SW 1271 (cell line): ENCODE data around the gene CA11.

Source experiments
- DNase-seq, 2 experiments: peaks; one replicate each; lab custom pipeline; 2025; lab: John Stamatoyannopoulos, UW

Gene CA11

DNA sequence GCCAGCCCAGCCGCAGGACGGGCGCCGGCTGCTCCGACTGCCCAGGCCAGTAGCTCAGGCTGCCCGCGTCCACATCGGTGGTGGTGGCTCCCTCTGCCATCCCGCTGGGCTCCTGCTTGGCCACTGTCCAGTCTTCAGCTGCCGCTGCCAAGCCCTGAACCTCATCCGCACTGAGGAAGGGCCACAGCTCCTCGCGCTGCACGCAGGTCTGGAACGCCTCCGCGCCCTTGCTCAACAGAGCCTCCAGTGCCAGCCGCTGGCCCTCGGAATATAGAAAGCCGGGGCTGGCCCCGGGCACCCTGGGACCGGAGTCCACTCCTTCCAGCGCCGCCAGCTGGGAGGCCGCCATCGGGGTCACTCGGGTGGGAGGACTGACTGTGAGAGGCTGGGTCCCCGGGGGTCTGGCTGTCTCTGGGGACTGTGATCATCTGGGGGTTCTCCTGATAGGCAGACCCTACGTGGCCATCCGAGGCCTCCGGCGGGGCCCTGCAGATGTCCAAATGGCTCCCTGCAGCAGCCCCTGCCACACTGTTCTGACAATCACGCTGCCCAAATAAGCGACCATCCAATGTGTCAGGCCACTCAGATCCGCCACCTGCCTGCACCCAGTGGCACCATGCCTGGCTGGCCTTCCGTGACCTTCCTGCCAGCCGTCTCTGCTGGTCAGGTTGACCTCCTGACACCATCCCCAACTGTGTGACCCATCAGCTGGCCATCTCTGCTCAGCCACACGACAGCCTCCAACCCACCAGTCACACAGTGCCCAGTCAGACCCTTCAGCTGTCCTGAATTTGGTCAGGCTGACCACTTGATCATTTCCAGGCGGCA lies 32.7 kb downstream of the CA11 start:
- DNase-seq, result no peak

DNA sequence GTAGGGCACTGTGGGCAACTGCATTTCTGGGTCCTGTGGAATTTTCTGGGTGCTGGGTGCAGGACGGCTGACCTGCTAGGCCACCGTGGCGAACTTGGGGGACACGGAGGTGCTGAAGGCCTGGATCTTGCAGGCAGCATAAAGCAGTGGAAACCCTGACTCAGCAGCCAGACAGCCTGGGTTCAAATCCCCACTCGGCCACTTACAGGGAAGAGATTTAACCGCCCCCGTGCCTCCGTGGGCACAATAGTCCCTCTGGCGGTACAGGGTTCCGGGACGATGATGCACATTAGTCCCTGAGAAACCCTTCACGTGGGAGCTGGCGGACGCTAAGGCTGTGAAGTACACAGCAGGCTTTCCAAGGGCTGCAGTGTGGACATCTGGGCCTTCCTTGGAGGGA lies 34.1 kb downstream of the CA11 start:
- DNase-seq, result no peak

- no peak for DNase-seq
Observed at GRCh38 chr19:48609571-48610108, 36.3 kb downstream of the CA11 start.

DNA sequence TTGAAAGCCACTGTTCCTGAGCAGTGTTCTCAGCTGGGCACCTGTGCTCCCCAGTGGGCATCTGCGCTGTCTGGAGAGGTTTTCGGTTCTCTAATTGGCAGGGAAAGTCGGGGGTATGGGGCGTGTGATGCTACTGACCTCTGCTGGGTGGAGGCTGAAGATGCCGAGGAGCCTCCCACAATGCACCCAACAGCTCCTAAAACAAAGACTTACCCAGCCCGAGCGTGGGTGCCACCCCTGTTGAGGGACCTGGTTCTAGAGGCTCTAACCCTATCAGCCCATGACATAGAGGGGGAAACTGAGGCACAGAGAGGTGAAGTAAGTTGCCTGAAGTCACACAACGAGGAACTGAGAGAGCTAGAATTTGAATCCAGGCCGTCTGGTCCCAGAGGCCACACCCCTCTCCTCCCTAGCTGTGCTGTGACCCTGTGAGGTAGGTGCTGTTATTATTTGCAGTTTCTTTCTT lies 37.2 kb downstream of the CA11 start:
- peak in 1 of 2 experiments; percentile 34 for DNase-seq

- no peak for DNase-seq
Observed at GRCh38 chr19:48607359-48607755, 38.6 kb downstream of the CA11 start.

- DNase-seq, result no peak
Observed at GRCh38 chr19:48606463-48607358, 39.3 kb downstream of the CA11 start, which contains the start of gene SPACA4. Gene SPACA4 (plus strand): TSS chr19:48606742. CDS start chr19:48606979, 237 bp downstream.

- no peak for DNase-seq
Observed at GRCh38 chr19:48603850-48604249, 42.1 kb downstream of the CA11 start.

DNA sequence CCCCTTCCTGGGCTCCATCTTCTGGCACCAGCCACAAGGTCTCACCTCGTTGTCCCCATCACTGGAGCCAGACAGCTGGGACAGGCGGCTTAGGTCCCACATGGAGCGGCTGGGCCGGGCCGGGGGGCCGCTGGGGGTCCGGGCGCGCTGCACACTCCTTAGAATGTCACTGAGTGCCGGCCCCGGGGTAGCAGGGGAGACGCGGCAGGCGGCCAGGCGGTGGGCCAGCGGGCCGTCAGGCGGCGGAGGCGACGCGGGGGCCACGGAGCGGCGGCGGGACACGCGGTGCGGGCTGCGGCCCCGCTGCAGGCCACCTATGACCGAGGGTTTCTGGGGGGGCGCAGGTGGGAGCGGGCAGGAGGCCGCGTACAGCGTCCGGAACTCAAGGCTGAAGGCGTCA lies 42.5 kb downstream of the CA11 start:
- DNase-seq, result no peak

- no peak for DNase-seq
Observed at GRCh38 chr19:48603001-48603400, 43.0 kb downstream of the CA11 start.

DNA sequence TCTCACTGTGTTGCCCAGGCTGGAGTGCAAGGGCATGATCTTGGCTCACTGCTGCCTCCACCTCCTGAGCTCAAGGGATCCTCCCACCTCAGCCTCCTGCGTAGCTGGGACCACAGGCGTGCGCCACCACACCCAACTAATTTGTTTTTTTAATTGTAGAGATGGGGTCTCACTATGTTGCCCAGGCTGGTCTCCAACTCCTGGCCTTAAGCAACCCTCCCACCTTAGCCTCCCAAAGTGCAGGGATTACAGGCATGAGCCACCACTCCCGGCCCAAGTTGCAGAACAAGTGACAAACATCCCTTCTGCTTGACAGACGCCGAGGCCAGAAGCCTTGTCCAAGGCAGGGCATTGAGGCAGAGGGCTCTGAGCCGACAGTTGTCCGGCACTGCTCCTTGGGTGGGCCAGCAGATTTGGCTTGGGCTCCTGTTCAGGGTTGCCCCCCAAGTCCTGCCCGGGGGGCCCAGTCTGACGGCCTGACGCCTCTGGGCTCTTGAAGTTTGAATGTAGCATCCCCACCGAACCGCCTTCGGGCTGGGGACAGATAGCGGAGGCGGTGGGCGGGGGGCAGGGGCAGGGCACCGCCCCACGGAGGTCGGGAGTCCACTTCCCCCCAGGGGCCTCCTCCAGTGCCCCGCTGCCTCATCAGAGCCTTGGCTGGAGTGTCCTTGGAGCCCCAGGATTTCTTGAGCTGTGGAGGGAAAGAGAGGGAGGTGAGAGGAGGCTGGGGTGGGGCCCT lies 45.1 kb downstream of the CA11 start:
- no peak for DNase-seq

DNA sequence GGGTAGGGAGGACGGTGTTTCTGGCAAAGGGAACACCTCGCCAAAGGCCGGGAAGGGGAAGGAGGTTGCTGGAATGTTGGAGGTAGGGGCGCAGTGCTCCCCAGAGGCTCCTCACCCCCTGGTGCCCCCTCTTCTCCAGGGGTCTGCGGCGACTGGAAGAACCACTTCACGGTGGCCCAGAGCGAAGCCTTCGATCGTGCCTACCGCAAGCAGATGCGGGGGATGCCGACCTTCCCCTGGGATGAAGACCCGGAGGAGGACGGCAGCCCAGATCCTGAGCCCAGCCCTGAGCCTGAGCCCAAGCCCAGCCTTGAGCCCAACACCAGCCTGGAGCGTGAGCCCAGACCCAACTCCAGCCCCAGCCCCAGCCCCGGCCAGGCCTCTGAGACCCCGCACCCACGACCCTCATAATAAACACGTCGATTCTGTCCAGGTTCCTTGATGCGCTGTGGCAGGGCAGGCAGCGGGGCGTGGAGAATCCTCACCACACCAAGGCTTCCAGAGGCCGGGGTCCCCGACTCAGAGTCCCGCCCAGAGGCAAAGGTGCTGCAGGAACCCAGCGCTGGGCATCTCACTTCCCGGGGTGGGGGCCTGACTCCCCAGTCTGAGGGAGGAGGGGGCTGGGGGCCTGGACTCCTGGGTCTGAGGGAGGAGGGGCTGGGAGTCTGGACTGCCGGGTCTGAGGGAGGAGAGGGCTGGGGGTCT lies 46.8 kb downstream of the CA11 start:
- no peak for DNase-seq

DNA sequence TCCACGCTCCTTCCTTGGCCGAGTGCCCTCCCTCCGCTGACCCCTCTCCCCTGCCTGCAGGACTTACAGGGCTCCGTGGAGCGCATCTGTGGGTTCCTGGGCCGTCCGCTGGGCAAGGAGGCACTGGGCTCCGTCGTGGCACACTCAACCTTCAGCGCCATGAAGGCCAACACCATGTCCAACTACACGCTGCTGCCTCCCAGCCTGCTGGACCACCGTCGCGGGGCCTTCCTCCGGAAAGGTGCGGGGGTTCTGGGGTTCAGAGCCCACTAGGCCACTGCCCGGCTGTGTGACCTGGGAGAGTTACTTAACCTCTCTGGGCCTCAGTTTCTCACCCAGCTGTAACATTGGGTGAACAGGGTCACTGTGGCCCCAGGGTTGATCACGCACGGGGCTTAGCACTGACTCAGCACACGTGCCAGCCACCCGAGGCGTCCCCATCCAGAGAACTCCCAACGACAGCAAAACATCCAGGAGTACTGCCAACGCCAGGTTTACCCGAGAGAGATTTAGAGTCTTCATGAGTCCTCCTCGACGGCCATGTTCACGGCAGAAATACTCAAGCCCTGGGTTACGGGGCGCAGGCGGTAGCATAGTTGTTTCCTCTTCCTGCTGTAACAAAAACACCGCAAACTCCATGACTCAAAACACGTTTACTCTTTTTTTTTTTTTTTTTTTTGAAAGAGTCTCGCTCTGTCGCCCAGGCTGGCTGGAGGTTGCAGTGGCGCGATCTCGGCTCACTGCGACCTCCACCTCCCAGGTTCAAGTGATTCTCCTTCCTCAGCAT lies 49.1 kb downstream of the CA11 start:
- DNase-seq, result no peak

DNA sequence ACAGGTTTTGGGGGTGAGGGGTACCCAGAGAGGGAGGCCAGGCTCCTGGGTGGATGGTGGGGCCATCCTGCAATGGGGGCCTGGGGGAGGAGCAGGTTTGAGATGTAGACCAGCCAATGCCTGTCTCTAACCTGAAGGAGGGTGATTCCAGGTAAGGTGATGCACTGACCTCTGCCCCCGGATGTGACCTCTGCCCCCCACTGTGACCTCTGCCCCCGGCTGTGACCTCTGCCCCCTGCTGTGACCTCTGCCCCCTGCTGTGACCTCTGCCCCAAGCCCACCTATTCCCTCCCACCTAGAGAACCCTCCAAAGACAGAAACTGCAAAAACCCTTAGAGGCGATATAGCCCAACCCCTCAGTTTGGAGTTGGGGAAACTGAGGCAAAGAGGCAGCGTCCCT lies 49.8 kb downstream of the CA11 start:
- no peak for DNase-seq

DNA sequence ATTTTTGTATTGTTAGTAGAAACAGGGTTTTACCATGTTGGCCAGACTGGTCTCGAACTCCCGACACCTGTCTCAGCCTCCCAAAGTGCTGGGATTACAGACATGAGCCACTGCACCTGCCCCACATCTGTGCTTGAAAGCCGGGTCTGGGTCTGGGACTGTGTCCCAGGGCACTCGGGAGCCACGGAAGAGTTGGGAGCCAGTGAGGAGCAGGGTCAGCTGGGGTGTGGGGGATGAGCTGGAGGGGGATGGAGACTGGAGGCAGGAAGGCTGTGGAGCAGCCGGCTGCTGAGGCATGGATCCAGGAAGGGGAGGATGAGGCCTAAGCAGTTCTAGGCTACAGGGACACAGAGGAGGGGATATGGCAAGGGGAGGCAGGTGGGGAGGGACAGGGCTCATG lies 50.2 kb downstream of the CA11 start:
- DNase-seq, result no peak

GRCh38 chr19:48595171-48595570 lies 50.8 kb downstream of the CA11 start:
- DNase-seq, result no peak

DNA sequence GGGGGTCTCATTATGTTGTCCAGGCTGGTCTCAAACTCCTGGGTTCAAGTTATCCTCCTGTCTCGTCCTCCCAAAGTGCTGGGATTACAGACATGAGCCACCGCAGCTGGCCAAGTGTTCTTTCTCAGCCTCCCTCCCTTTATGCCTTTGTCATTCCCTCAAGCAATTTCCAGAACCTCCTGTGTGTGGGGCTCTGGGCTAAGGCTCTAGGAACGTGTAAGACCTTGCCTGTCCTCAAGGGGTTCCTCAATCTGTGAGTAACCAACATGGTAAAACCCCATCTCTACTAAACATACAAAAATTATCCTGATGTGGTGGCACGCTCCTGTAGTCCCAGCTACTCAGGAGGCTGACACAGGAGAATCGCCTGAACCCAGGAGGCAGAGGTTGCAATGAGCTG lies 55.0 kb downstream of the CA11 start:
- DNase-seq, result no peak

DNA sequence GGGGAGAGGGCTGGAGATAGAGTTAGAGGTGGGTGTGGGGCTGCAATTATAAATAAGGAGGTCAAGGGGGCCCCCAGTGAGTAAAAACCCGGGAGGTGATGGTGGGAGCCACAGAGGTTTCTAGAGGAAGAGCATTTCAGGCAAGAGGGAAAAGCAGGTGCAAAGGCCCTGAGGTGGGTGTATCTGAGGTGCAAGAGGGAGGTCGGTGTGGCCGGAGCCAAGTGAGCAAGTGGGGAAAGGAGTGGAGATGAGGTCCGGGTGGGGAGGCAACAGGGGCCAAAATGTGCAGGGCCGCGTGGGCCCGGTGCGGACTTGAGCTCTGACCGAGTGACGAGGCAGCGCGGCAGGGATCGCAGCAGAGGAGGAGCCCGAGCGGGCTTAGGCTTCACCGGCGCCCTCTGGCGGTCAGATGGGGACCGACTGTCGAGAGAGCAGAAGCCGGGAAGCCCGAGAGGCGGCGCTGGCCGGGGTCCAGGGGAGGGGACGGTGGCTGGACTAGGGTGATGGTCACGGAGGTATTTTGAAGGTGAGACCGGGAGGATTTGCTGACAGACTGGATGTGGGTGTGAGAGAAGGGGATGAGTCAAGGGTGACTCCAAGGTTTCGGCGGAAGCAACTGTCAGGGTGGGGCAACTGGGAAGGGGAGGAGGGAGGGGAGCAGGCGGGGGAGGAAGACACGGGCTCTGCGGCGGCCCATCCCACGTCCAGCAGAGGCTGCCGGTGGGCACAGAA lies 57.2 kb downstream of the CA11 start:
- peak in 1 of 2 experiments; percentile 66 for DNase-seq
